Transverse colon (tissue), 4 donors: Measurements from ENCODE around the gene PLP2.

ENCODE experiments used
- POLR2AphosphoS5 ChIP-seq, 3 donors: sonication (generic); formaldehyde crosslinking; IDR thresholded peaks; one replicate each; pipeline ENCODE4 v1.6.1; 2016; ENCODE audit warnings: antibody characterized with exemption in 3 of 3
- TF ChIP-seq, protein P1 (sequence below), 5 experiments: fragments of 200-600 bp in 3 of 5; fragments of 450-650 bp in 2 of 5; sonication (generic) in 3 of 5; IDR thresholded peaks; 1 replicate in 2 of 5; 2 replicates in 3 of 5; pipeline ENCODE4 v1.5.1; 2016 to 2017; ENCODE audit warnings: antibody characterized with exemption in 5 of 5, inconsistent platforms in 3 of 5, mild to moderate bottlenecking in 2 of 5, moderate library complexity in 1 of 5

- TF ChIP-seq, protein P1, sequence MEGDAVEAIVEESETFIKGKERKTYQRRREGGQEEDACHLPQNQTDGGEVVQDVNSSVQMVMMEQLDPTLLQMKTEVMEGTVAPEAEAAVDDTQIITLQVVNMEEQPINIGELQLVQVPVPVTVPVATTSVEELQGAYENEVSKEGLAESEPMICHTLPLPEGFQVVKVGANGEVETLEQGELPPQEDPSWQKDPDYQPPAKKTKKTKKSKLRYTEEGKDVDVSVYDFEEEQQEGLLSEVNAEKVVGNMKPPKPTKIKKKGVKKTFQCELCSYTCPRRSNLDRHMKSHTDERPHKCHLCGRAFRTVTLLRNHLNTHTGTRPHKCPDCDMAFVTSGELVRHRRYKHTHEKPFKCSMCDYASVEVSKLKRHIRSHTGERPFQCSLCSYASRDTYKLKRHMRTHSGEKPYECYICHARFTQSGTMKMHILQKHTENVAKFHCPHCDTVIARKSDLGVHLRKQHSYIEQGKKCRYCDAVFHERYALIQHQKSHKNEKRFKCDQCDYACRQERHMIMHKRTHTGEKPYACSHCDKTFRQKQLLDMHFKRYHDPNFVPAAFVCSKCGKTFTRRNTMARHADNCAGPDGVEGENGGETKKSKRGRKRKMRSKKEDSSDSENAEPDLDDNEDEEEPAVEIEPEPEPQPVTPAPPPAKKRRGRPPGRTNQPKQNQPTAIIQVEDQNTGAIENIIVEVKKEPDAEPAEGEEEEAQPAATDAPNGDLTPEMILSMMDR (IDR thresholded peaks at IDR 0.05), result no peak
- TF ChIP-seq POLR2AphosphoS5 (IDR thresholded peaks at IDR 0.05), result no peak
Observed at GRCh38 chrX:49139713-49140112, 32.0 kb upstream of the PLP2 start.
